Small intestine (tissue), 7 donors: ENCODE data around the gene NT5DC3. TPM values are rescaled to one million over a fixed set of nuclear protein-coding genes. Genes with fewer than 3 reads are reported as not detected.
A peak's percentile ranks its signal among the peaks of the same experiment; 100 is the strongest.

Experiments
- DNase-seq, 2 donors: peaks; one replicate each; pipeline versions ENCODE4 v3.0.0 to v3.0.0-alpha.2; 2013
- FAIRE-seq: peaks from 2 replicates; lab custom pipeline; 2012; peaks lifted over from hg19 to GRCh38; lab: Jason Lieb, UNC
- H3K27ac ChIP-seq, 3 donors: one replicate each; pipeline ENCODE4 v1.5.1; 2013; ENCODE audit warnings: low read length in 2 of 3, mild to moderate bottlenecking in 2 of 3, control low read depth in 1 of 3, inconsistent platforms in 1 of 3, low read depth in 1 of 3, moderate library complexity in 1 of 3
- H3K27me3 ChIP-seq, 3 donors: one replicate each; pipeline ENCODE4 v1.6.1; 2013; ENCODE audit warnings: low read length in 3 of 3, inconsistent platforms in 1 of 3; ENCODE audit not compliant: control insufficient read depth in 3 of 3, insufficient read depth in 3 of 3
- H3K36me3 ChIP-seq, 3 donors: one replicate each; pipeline ENCODE4 v1.6.1; 2013; ENCODE audit warnings: low read length in 3 of 3, inconsistent platforms in 1 of 3, low read depth in 1 of 3, mild to moderate bottlenecking in 1 of 3, moderate library complexity in 1 of 3; ENCODE audit not compliant: control insufficient read depth in 3 of 3, insufficient read depth in 2 of 3
- H3K4me1 ChIP-seq, 3 donors: one replicate each; pipeline ENCODE4 v1.6.1; 2013; ENCODE audit warnings: low read length in 2 of 3, inconsistent platforms in 1 of 3, low read depth in 1 of 3, mild to moderate bottlenecking in 1 of 3, moderate library complexity in 1 of 3; ENCODE audit not compliant: control insufficient read depth in 3 of 3, insufficient read depth in 2 of 3
- H3K4me3 ChIP-seq, 3 donors: one replicate each; pipeline ENCODE4 v1.5.1; 2013; ENCODE audit warnings: low read length in 3 of 3, control low read depth in 1 of 3, inconsistent platforms in 1 of 3, low read depth in 1 of 3, mild to moderate bottlenecking in 1 of 3, moderate library complexity in 1 of 3
- H3K9me3 ChIP-seq, 2 donors: one replicate each; pipeline ENCODE4 v1.6.1; 2013; ENCODE audit warnings: low read depth in 1 of 2, low read length in 1 of 2; ENCODE audit not compliant: control insufficient read depth in 2 of 2, insufficient read depth in 1 of 2
- WGBS, 3 donors: extraction: QIAGEN DNeasy Blood & Tissue Kit; methylation state at CpG; one replicate each; pipeline ENCODE4 v1.1.7; 2013; 5-methylcytosine and 5-hydroxymethylcytosine counted together
- polyA plus RNA-seq, 4 donors: library from polyadenylated mRNA; stranded (reverse) in 3 of 4; unstranded in 1 of 4; fragments of 200-250 nt in 3 of 4; fragments of 120-200 nt in 1 of 4; gene quantifications; one replicate each; pipeline versions ENCODE4 v1.2.1 to v1.2.3, GENCODE V29; 2013
- donor health status: healthy with polysubstance abuse.
- donor health status: control.
- donor health status: control.
- donor health status: Bipolar disorder and iron deficiency.
- donor health status: healthy.

The NT5DC3 gene
- polyA plus RNA-seq, 4 donors = 0.22 to 8.7 (median 0.78) TPM

GRCh38 chr12:103821773-103822172, 19.3 kb downstream of the NT5DC3 start:
- no peaks in the 10 kb centered on the region for H3K4me1 ChIP-seq
- DNase-seq (no peak), FAIRE-seq (peak; percentile 26)
- 91 to 96% (median 94%) methylated on average over 1 of the region's 1 CpG for WGBS, 3 donors
- H3K4me3 ChIP-seq = no peak overlapping the region
- no peak overlapping the region for H3K27ac ChIP-seq
- H3K36me3 ChIP-seq = no peaks in the 10 kb centered on the region
- H3K27me3 ChIP-seq = no peaks in the 10 kb centered on the region
- peaks cover 0 to 7% of the 10 kb centered on the region in 2 donors for H3K9me3 ChIP-seq

- DNase-seq (no peak), FAIRE-seq (no peak)
- no peaks in the 10 kb centered on the region for H3K27me3 ChIP-seq
- no peak overlapping the region for H3K4me3 ChIP-seq
- peaks cover 0 to 7% of the 10 kb centered on the region in 2 donors for H3K9me3 ChIP-seq
- H3K36me3 ChIP-seq = no peaks in the 10 kb centered on the region
- H3K27ac ChIP-seq = no peak overlapping the region
- H3K4me1 ChIP-seq = no peaks in the 10 kb centered on the region
- 89 to 91% (median 91%) methylated on average over 3 of the region's 3 CpGs for WGBS, 3 donors
These were observed 20.0 kb downstream of the NT5DC3 start for GRCh38 chr12:103820881-103821489.

- no peak overlapping the region for H3K4me3 ChIP-seq
- no peak overlapping the region for H3K27ac ChIP-seq
- peaks cover 0 to 7% of the 10 kb centered on the region in 2 donors for H3K9me3 ChIP-seq
- H3K27me3 ChIP-seq = no peaks in the 10 kb centered on the region
- FAIRE-seq (no peak), DNase-seq (no peak)
- no peaks in the 10 kb centered on the region for H3K4me1 ChIP-seq
- H3K36me3 ChIP-seq = no peaks in the 10 kb centered on the region
These were observed 20.7 kb downstream of the NT5DC3 start for GRCh38 chr12:103820361-103820760.

- H3K27ac ChIP-seq = no peak overlapping the region
- no peak for FAIRE-seq
- DNase-seq = no peak
- no peaks in the 10 kb centered on the region for H3K27me3 ChIP-seq
- H3K4me3 ChIP-seq = no peak overlapping the region
- no peaks in the 10 kb centered on the region for H3K36me3 ChIP-seq
- peaks cover 0 to 7% of the 10 kb centered on the region in 2 donors for H3K9me3 ChIP-seq
- no peaks in the 10 kb centered on the region for H3K4me1 ChIP-seq
- 93 to 95% (median 95%) methylated on average over 2 of the region's 2 CpGs for WGBS, 3 donors
These were observed 21.1 kb downstream of the NT5DC3 start for GRCh38 chr12:103819892-103820291.

GRCh38 chr12:103819312-103819711, 21.7 kb downstream of the NT5DC3 start:
- WGBS, 3 donors = 74 to 94% (median 93%) methylated on average over 2 of the region's 2 CpGs
- Histone ChIP-seq H3K9me3 (peaks cover 0 to 7% of the 10 kb centered on the region in 2 donors), H3K36me3 (no peaks in the 10 kb centered on the region), H3K27ac (no peak overlapping the region), H3K27me3 (no peaks in the 10 kb centered on the region), H3K4me1 (no peaks in the 10 kb centered on the region), H3K4me3 (no peak overlapping the region)
- DNase-seq = no peak
- no peak for FAIRE-seq

GRCh38 chr12:103817791-103818190, 23.2 kb downstream of the NT5DC3 start:
- Histone ChIP-seq H3K4me3 (no peak overlapping the region), H3K9me3 (peaks cover 0 to 7% of the 10 kb centered on the region in 2 donors), H3K4me1 (no peaks in the 10 kb centered on the region), H3K36me3 (no peaks in the 10 kb centered on the region), H3K27me3 (no peaks in the 10 kb centered on the region), H3K27ac (no peak overlapping the region)
- WGBS, 3 donors = 79 to 86% (median 84%) methylated on average over 2 of the region's 2 CpGs
- no peak for FAIRE-seq
- DNase-seq = no peak

- WGBS, 3 donors = 96 to 97% (median 97%) methylated on average over 1 of the region's 1 CpG
- Histone ChIP-seq H3K36me3 (no peaks in the 10 kb centered on the region), H3K27ac (no peak overlapping the region), H3K9me3 (peaks cover 0 to 7% of the 10 kb centered on the region in 2 donors), H3K27me3 (no peaks in the 10 kb centered on the region), H3K4me1 (no peaks in the 10 kb centered on the region), H3K4me3 (no peak overlapping the region)
- no peak for DNase-seq
- no peak for FAIRE-seq
These were observed 24.4 kb downstream of the NT5DC3 start for GRCh38 chr12:103816663-103817062.

- H3K36me3 ChIP-seq = peaks cover 0 to 2% (median 0%) of the 10 kb centered on the region in 3 donors
- 83 to 94% (median 92%) methylated on average over 3 of the region's 3 CpGs for WGBS, 3 donors
- FAIRE-seq (no peak), DNase-seq (no peak)
- peaks cover 0 to 6% of the 10 kb centered on the region in 2 donors for H3K9me3 ChIP-seq
- H3K4me1 ChIP-seq = no peaks in the 10 kb centered on the region
- H3K27me3 ChIP-seq = no peaks in the 10 kb centered on the region
- no peak overlapping the region for H3K4me3 ChIP-seq
- H3K27ac ChIP-seq = no peak overlapping the region
These were observed 26.6 kb downstream of the NT5DC3 start for GRCh38 chr12:103814436-103814835.

- H3K27ac ChIP-seq = no peak overlapping the region
- DNase-seq (no peak), FAIRE-seq (no peak)
- no peak overlapping the region for H3K4me3 ChIP-seq
- H3K9me3 ChIP-seq = peaks cover 0 to 6% of the 10 kb centered on the region in 2 donors
- peaks cover 0 to 2% (median 0%) of the 10 kb centered on the region in 3 donors for H3K36me3 ChIP-seq
- 71 to 81% (median 81%) methylated on average over 4 of the region's 4 CpGs for WGBS, 3 donors
- peaks cover 0 to 2% (median 0%) of the 10 kb centered on the region in 3 donors for H3K4me1 ChIP-seq
- no peaks in the 10 kb centered on the region for H3K27me3 ChIP-seq
These were observed 27.1 kb downstream of the NT5DC3 start for GRCh38 chr12:103813949-103814348.
